ENCODE results near the gene HOXC12.

Gene HOXC12

DNA sequence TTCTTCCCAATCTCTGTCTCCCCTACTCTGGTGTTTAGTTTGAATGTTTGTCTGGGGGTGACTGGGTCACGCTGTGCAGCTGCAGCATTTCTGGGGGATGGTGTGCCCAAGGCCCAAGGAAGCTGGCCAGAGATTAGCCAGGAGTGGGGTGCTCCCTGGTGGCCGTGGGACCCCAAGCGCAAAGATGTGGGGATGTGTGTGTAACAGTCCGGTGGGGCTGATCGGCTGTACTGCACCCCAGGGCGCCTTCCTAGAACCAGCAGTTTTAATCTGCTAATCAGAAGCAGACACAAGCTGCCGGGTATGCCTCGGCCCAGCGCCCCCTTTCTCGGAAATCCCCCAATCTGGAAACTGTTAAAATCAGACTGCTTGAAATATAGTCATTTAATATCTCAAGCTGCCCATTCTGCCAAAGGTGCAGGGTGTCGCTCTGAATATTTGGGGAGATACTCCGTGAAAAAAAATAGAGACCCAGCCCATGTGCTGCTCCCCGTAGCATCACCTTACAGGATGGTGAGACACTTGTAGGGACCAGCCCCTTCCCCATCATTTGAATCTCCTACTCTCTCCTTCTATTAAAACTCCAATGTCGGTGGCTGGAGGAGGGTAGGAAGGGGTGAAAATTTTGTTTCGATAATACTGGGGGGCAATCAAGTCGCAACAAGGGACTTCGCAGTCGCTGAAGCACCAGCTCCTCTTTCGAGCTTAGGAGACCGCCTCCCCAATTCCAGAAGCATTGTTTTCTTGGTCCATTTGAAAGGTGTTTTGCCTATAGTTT, 49.5 kb downstream of the HOXC12 start (continued):
- TF ChIP-seq, protein P1, sequence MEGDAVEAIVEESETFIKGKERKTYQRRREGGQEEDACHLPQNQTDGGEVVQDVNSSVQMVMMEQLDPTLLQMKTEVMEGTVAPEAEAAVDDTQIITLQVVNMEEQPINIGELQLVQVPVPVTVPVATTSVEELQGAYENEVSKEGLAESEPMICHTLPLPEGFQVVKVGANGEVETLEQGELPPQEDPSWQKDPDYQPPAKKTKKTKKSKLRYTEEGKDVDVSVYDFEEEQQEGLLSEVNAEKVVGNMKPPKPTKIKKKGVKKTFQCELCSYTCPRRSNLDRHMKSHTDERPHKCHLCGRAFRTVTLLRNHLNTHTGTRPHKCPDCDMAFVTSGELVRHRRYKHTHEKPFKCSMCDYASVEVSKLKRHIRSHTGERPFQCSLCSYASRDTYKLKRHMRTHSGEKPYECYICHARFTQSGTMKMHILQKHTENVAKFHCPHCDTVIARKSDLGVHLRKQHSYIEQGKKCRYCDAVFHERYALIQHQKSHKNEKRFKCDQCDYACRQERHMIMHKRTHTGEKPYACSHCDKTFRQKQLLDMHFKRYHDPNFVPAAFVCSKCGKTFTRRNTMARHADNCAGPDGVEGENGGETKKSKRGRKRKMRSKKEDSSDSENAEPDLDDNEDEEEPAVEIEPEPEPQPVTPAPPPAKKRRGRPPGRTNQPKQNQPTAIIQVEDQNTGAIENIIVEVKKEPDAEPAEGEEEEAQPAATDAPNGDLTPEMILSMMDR (tag by site-specific recombination; IDR thresholded peaks at IDR 0.05) = peak; percentile 65; the same call in 1 of the 2 replicates
- TF ChIP-seq ZNF121 (tag by site-specific recombination; IDR thresholded peaks at IDR 0.05) (no peak), BCL11A (tag by site-specific recombination; IDR thresholded peaks at IDR 0.05; ENCODE audit: low read depth) (no peak), ZNF223 (tag by site-specific recombination; IDR thresholded peaks at IDR 0.05) (no peak), REPIN1 (tag by site-specific recombination; IDR thresholded peaks at IDR 0.05; ENCODE audit: low read depth) (no peak), ZNF670 (tag by site-specific recombination; IDR thresholded peaks at IDR 0.05; ENCODE audit: low read depth) (no peak), MEIS1 (CRISPR knock-in tag; IDR thresholded peaks at IDR 0.05; ENCODE audit: borderline replicate concordance) (no peak), ZBTB17 (tag by site-specific recombination; IDR thresholded peaks at IDR 0.05) (no peak), ZNF416 (tag by site-specific recombination; IDR thresholded peaks at IDR 0.05) (no peak), ZNF658 (tag by site-specific recombination; IDR thresholded peaks at IDR 0.05) (no peak), ZNF114 (tag by site-specific recombination; IDR thresholded peaks at IDR 0.05) (no peak)
- TF ChIP-seq, protein P2, sequence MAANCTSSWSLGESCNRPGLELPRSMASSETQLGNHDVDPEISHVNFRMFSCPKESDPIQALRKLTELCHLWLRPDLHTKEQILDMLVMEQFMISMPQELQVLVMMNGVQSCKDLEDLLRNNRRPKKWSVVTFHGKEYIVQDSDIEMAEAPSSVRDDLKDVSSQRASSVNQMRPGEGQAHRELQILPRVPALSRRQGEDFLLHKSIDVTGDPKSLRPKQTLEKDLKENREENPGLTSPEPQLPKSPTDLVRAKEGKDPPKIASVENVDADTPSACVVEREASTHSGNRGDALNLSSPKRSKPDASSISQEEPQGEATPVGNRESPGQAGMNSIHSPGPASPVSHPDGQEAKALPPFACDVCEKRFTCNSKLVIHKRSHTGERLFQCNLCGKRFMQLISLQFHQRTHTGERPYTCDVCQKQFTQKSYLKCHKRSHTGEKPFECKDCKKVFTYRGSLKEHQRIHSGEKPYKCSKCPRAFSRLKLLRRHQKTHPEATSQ (tag by site-specific recombination; IDR thresholded peaks at IDR 0.05) = no peak
- TF ChIP-seq, protein P3, sequence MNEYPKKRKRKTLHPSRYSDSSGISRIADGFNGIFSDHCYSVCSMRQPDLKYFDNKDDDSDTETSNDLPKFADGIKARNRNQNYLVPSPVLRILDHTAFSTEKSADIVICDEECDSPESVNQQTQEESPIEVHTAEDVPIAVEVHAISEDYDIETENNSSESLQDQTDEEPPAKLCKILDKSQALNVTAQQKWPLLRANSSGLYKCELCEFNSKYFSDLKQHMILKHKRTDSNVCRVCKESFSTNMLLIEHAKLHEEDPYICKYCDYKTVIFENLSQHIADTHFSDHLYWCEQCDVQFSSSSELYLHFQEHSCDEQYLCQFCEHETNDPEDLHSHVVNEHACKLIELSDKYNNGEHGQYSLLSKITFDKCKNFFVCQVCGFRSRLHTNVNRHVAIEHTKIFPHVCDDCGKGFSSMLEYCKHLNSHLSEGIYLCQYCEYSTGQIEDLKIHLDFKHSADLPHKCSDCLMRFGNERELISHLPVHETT (tag by site-specific recombination; IDR thresholded peaks at IDR 0.05) = no peak
- TF ChIP-seq, protein P4, sequence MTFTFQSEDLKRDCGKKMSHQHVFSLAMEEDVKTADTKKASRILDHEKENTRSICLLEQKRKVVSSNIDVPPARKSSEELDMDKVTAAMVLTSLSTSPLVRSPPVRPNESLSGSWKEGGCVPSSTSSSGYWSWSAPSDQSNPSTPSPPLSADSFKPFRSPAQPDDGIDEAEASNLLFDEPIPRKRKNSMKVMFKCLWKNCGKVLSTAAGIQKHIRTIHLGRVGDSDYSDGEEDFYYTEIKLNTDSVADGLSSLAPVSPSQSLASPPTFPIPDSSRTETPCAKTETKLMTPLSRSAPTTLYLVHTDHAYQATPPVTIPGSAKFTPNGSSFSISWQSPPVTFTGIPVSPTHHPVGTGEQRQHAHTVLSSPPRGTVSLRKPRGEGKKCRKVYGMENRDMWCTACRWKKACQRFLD (tag by site-specific recombination; IDR thresholded peaks at IDR 0.05) = no peak

DNA sequence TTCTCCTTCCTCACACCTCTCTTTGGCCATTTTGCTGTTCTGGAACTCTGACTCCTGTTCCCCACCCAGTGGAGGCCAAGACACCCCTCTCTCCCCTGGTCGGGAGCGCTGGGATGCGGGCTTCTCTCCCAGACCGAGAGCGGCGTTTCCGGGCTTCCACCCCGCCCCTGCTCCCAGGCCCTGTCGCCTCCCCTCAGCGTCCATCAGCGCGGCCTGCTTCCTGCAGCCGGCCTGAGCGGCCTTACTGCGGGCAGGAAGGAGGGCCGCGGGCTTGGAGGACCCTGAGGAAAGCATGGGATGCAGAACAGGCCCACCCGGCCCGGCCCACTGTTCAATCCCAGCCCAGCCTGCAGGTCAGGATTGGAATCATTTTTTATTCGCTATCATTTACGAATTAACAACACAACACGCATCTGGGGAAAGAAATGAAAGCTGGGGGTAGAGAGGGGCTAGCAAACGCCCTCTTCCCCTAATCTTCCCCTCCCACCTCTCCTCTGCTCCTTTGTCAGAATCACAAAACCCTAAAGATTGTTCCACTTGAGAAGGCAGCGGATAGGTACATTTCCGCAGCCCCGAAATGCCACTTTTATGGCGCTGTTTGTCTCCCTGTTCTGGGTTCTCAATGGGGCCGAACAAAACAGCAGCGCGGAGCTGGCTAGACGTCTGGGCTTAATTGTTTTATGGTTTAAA, 50.3 kb downstream of the HOXC12 start:
- Histone ChIP-seq H3K27ac (ENCODE audit: extremely low read depth, low read depth, low read length) (no peak overlapping the region), H3K36me3 (ENCODE audit: control insufficient read depth in 2 of 2, insufficient read depth in 1 of 2, low read length in 2 of 2) (peaks cover 8 to 15% of the 10 kb centered on the region in 2 experiments; a peak in 2 of 3 replicates), H3K4me3 (ENCODE audit: low read depth, low read length) (no peak overlapping the region), H3K4me1 (ENCODE audit: control insufficient read depth, insufficient read depth, low read length) (peaks cover 32% of the 10 kb centered on the region), H3K9me3 (ENCODE audit: control insufficient read depth, insufficient read depth, low read depth, low read length) (no peaks in the 10 kb centered on the region)
- TF ChIP-seq ZNF394 (tag by site-specific recombination; IDR thresholded peaks at IDR 0.05; ENCODE audit: borderline replicate concordance) (no peak), ZNF548 (tag by site-specific recombination; IDR thresholded peaks at IDR 0.05) (no peak), ZNF366 (tag by site-specific recombination; conservative IDR thresholded peaks at IDR 0.05) (no peak)
- TF ChIP-seq, protein P5, sequence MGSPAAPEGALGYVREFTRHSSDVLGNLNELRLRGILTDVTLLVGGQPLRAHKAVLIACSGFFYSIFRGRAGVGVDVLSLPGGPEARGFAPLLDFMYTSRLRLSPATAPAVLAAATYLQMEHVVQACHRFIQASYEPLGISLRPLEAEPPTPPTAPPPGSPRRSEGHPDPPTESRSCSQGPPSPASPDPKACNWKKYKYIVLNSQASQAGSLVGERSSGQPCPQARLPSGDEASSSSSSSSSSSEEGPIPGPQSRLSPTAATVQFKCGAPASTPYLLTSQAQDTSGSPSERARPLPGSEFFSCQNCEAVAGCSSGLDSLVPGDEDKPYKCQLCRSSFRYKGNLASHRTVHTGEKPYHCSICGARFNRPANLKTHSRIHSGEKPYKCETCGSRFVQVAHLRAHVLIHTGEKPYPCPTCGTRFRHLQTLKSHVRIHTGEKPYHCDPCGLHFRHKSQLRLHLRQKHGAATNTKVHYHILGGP (tag by site-specific recombination; IDR thresholded peaks at IDR 0.05) = no peak
- TF ChIP-seq, protein P6, sequence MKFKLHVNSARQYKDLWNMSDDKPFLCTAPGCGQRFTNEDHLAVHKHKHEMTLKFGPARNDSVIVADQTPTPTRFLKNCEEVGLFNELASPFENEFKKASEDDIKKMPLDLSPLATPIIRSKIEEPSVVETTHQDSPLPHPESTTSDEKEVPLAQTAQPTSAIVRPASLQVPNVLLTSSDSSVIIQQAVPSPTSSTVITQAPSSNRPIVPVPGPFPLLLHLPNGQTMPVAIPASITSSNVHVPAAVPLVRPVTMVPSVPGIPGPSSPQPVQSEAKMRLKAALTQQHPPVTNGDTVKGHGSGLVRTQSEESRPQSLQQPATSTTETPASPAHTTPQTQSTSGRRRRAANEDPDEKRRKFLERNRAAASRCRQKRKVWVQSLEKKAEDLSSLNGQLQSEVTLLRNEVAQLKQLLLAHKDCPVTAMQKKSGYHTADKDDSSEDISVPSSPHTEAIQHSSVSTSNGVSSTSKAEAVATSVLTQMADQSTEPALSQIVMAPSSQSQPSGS (tag by site-specific recombination; IDR thresholded peaks at IDR 0.05; ENCODE audit: low read depth) = no peak
- TF ChIP-seq, protein P7, sequence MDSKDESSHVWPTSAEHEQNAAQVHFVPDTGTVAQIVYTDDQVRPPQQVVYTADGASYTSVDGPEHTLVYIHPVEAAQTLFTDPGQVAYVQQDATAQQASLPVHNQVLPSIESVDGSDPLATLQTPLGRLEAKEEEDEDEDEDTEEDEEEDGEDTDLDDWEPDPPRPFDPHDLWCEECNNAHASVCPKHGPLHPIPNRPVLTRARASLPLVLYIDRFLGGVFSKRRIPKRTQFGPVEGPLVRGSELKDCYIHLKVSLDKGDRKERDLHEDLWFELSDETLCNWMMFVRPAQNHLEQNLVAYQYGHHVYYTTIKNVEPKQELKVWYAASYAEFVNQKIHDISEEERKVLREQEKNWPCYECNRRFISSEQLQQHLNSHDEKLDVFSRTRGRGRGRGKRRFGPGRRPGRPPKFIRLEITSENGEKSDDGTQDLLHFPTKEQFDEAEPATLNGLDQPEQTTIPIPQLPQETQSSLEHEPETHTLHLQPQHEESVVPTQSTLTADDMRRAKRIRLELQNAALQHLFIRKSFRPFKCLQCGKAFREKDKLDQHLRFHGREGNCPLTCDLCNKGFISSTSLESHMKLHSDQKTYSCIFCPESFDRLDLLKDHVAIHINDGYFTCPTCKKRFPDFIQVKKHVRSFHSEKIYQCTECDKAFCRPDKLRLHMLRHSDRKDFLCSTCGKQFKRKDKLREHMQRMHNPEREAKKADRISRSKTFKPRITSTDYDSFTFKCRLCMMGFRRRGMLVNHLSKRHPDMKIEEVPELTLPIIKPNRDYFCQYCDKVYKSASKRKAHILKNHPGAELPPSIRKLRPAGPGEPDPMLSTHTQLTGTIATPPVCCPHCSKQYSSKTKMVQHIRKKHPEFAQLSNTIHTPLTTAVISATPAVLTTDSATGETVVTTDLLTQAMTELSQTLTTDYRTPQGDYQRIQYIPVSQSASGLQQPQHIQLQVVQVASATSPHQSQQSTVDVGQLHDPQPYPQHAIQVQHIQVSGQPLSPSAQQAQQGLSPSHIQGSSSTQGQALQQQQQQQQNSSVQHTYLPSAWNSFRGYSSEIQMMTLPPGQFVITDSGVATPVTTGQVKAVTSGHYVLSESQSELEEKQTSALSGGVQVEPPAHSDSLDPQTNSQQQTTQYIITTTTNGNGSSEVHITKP (tag by site-specific recombination; IDR thresholded peaks at IDR 0.05) = no peak
- CTCF ChIA-PET = interaction anchor here (0.7 to 7.9 kb wide), 16 partner anchors 12 to 409 kb away, joined by 3 to 111 read pairs (median 6); partner anchors contain the start of genes HOXC10 and SMUG1
- POLR2A ChIA-PET = no interaction called here

Data from HEK293 (cell line).